SH-SY5Y (cell line): ENCODE measurements around the gene RNF175.
A peak's percentile ranks its signal among the peaks of the same experiment; 100 is the strongest.

Experiments used
- GATA2 ChIP-seq: IDR thresholded peaks from 2 replicates; pipeline ENCODE4 v1.6.1; 2011; ENCODE audit warnings: mild to moderate bottlenecking, low read depth, low read length
- GATA3 ChIP-seq: IDR thresholded peaks from 2 replicates; pipeline ENCODE4 v1.6.1; 2011; ENCODE audit warnings: low read depth, mild to moderate bottlenecking, low read length, moderate library complexity

- TF ChIP-seq GATA2 (peak; percentile 60; the same call in 1 of the 2 replicates), GATA3 (no peak)
Observed at GRCh38 chr4:153794006-153794405, 34.2 kb upstream of the RNF175 start.
